ENCODE data around the gene GPC6.

The GPC6 gene

DNA sequence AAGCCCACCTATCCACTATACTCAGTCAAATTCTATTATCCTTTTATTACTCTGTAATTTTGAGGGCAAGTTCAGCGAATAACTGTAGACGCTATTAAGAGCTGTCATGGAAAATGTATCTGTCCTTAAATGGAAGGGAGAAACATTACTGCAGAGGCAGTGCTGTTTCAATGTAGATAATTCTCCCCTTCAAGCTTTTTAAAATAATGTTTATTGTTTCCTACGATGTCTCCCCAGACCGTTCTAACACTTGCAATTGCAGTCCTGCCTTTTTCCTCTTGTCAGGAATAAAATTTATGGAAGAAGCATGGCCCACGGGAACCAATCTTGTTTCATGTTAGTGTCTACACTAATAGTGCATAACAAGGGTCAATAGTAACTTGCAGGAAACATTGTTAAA, 159.5 kb downstream of the GPC6 start:
- DNase-seq = no peak

DNA sequence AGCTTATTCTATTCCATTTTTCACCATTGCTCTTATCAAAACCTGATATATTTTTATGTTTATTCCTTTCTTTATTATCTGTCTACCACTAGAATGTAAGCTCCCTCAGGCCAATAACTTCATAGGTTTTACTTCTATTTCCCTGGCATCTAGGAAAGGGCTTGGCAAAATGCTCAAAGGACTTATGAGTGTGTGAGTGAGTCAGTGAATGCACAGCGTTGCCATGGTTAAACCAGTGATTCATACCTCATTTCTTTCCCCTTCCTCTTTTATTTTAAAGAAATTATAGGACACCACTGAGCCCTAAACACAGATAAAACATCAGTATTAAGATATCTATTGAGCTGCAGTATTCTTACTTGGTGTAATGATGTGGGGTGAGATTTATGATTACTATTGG, 162.1 kb downstream of the GPC6 start:
- peak; percentile 16 for DNase-seq

DNA sequence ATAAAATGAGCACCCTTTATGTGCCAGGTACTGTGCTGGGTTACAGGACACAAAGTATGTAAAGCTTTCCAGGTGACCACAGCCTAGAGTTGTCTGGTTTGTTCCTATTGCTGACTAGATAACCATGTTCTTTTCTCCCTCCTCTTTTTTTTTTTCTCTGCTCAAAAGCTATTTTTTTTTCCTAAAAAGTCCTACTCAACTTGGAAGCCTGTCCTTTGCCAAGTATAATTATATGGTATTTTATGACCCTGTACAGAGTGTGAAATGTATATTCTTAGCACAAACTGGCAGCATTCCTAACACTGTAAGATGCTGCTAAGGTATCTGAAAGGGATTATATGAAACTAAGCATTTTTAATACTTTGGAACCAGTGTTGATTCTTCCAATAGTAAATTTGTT, 171.0 kb downstream of the GPC6 start:
- DNase-seq = no peak

DNA sequence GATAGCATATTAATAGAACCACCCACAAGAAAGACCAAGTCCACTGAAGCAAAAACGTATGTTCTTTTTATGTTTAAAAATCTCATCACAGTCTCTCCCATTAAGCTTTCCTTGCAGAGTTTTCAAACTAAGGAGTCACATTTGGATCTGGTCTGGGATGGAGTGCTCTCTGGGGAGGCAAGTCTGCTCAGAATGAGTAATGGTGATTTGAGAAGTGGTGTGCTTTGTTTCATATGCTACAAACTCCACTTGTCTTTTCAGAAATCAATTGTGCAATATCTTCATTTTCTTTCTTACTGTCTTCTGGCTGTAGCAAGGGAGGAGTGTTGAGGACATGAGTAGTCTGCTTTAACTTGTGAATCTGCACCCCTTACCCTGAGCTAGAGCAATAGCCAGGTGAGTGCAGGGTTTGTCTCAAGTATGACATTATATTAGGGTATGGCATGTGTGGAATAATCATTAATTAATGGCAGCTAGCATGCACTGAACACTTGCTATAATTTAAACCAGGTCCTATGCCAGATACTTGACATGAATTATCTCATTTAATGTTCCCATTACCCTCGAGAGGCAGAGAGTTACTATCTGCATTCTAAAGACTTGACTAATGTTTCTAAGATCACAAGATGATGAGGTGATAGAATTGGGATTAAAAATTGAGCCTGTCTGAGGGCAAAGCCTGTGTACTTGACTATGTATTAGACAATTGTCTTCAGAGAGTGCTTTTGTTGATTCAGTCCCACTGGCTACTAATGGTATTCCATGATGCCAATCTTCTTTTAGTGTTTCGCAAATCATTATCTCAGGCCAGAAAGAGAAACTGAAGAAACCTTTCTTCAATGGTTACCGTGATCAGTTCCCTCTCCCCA, 171.8 kb downstream of the GPC6 start:
- DNase-seq = no peak

DNA sequence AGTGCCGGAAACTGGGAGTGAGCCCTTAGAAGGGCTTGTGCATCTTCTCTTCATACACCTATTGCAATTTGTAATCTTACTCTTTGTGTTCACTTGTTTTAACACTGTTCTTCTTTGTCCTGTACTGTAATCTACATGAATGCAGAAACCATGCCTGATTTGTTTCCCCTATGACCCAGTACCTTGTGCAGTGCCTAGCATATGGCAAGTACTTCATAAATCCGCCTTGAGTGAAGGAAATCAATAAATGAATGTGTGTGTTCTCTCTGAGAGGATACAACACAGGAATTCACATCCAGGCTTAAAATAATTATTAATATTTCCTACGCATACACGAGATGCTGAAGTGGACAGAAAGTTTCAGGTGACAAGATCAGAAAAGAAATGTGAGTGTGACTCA, 172.6 kb downstream of the GPC6 start:
- DNase-seq = no peak

DNA sequence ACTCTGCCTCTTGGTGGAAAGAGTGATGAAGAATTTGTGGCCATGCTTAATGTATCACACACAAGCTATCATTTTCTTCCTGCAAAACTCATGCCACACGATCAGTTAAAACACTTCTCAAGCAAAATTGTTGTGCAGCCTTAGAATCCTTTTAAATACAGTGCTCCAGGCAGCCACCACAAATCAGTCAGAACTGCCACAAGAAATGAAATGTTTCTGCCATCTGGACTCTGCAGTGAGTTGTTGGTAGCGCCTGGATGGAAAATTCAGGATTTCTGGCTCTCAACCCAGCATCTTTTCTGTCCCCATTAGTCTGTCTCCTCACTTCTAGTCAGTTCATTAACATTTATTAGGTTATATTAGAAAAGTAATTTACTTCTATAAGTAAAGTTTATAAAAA, 179.5 kb downstream of the GPC6 start:
- no peak for DNase-seq

DNA sequence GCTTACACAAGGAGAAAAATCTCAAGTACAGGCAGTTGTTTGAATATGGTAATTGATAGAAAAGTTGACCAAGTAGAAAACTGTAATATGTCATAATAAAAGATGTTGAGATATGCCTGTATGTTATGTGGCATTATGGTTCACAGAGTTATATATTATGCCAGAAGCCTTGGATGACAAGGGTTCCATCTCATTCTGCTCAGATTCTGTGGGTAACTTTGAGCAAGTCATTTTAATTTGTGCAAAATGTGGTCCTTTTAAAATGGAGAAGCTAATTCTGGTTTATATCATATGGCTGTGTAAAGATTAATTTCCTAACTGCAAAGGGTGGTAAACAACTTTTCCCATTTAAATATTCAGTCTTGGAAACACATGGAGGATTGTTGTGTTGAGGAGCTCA, 180.9 kb downstream of the GPC6 start:
- DNase-seq = no peak

DNA sequence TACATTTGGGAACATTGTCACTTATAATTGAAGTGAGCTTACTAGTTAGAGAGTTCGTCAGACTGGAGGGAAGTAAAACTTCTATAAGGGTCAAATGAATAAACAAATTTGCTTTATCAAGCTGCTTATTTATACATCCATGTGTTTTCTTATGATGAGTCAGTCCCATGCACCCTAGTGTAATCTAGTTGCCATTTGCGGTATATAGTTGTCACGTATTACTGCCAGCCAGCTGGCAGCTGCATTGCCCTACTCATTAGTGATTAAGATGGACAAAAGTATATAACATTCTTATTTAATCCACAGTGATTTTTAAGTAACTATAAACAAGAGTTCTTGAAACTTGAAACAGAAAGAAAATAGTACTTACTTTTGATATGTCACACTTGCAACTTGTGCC, 182.4 kb downstream of the GPC6 start:
- DNase-seq = no peak

DNA sequence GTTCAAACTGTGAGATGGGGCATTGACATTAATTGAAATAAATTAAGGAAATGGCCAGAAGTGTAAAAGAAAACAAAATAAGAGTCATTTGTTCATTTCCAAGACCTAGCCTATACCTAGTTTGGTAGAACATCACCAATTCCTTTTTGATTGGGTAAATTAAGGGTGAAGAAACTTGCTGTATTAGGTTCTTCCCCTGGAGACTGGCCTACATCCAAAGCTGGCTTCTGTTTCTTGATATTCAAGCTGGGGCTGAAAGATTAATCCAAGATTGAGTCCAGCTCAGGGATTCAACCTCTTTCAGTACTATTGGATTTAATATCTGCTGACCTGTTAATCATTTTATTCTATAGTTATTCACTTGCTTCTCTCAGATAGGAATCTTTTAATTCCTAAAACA, 183.2 kb downstream of the GPC6 start:
- DNase-seq = no peak

DNA sequence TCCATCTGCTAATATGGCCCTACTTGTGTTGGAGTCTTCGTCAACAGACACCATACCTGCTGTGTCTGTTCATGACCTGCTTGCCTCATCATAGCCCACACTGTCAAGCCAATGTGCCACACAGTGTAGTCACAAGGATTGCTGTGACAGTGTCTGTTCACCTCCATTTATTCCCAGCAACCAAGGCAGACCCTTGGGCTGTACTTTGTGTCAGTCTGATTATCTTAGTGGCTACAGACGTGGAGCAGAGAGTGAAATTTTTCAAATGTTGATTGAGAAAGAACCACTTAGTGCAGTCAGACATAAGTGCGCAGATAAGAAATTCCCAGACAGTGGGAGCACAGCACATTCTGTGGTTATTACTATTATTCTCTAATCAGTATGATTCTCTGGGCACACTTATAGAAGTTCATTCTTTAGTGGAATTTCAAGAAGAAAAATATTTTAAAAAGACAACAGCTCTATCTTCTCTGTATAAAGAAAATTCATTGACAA, 184.6 kb downstream of the GPC6 start:
- no peak for DNase-seq

DNA sequence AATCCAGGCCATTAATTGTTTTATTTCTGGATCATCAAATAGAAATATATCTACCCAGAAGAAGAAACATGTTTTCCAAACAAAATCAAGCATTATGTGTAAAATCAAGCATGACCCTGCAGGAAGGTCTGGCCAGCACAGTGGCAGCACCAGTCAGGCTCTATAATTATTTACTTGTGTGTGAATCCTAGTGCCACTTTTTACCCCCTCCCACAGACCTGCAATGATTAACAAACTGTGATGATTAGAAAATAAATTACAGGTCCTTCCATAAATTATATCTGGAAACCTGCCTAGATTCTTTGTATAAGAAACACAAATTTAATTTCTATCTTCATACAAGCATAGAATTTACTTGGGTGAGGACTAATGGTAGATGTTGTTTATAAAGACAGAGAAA, 186.1 kb downstream of the GPC6 start:
- DNase-seq = no peak

DNA sequence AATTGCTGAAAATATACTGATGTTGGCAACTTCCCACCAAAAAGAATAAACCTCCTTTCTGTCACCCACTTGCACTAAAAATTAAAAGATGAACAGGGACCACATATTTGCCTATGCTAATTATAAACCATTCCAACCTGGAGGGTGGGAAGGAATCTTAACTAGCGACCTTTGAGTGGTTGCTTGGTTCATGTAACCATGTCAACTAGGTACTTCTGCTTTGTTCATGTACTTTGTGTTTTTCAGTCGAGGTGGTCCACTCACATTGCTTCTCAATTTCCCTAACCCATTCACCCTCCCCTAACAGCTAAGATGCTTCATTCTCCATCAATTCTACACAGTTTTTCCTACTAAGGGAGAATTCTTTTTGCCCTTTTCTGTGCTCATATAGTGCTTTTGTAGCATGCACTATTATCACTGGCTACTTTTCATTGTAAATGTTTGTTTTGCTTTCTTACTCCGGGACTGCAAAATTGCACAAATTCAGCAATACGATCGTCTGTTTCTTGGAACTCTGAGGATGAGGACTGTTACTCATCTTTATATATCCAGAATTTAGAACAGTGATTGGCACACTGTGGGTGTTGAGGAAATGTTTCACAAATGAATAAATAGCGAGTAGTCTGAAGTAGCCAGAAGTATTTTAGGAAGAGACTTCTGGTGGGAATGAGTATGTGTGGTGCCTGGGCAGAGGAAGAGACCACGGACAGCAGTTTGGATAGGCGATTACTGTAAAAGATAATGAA, 187.5 kb downstream of the GPC6 start:
- no peak for DNase-seq

DNA sequence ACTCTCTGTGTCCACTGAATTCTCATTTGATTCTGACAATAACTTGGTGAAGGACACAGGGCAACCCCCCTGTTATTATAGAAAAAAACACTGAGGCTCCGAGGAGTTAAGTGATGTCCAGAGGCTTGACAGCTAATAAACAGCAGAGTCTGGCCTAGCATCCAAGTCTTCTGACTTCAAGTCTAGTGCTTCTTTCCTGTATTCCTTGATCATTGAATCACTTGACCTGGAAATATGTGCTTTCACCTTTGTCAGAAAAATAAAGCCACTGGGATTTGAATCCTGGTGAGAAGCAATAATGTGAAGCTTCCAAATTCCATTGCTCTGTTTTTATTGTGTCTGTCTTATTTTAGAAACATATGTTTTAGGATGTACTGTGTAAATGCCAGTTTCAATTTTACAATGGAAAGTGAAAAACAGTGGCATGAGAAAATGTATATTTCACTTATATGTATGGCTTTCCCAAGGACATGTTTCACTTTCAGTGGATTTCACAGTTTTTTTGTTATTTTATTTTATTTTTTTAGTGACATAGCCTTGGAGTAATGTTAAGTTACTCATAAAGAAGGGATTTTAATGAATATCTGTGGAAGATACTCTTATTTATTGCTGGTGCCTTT, 190.2 kb downstream of the GPC6 start:
- DNase-seq = peak; percentile 1

DNA sequence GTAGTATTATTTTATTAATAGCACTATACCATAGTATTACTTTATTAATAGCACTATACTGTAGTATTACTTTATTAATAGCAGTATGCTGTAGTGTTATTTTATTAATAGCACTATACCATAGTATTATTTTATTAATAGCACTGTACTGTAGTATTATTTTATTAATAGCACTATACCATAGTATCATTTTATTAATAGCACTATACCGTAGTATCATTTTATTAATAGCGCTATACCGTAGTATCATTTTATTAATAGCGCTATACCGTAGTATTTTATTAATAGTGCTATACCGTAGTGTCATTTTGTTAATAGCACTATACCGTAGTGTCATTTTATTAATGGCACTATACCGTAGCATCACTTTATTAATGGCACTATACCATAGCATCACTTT, 191.8 kb downstream of the GPC6 start:
- DNase-seq = no peak

DNA sequence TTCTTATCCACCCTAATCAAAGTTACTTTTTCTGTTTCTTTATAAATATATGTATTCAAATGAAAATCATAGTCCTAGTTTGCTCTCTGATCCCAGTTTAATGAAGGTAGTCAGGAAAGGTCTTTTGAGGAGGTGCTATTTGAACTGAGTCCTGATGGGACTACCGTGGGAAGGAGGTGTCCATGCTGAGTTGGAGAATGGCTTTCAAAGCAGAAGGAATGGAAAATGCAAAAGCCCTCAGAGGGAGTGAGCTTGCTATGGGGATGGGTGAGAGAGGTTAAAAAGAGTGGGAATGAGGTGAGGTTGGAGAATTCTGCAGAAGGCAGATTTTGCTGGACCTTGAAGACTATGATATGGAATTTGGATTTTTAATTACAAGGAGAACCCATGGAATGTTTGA, 193.6 kb downstream of the GPC6 start:
- DNase-seq = no peak

DNA sequence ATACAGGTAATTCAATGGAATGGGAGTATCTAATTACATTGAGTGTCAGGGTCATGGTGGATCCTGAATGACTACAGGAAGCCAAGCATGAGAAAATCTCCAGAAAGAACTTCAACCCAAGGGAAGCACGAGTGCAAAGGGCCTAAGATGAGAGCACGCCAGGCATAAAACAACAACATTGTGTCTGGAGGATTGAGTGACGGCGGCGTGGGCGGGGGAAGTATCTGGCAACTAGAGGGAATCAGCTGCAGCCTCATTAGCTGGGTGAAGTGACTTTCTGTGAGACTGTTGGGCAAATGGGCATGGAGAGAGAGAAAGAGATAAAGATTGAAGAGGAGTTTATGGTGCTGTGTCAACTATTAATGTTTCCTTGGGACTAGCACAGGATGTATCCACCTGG, 194.3 kb downstream of the GPC6 start:
- DNase-seq = no peak

DNA sequence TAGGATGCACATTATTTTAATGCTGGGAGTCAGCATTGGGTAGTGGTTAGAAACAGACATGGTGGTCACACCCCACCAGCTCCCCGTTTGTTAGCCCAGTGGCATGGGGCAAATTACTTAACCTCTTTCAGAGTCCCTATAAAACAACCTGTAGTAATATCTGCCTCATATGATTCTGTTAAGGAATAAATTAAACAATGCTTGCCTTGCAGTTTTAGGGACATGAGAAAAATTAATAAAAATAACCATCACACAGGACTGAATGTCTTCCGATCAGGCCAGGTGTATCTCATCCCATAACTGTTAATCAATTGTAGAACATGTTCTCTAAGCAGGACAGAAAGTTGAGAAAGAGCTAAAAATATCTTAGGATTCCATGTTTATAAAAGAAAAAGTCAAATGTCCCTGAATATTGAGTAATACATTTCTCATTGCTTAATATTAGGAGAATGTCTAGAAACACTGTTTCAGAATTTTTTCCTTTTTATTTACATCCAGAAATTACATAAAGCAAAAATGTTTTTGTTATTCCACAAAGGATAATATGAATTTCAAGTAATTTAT, 196.5 kb downstream of the GPC6 start:
- DNase-seq = no peak

DNA sequence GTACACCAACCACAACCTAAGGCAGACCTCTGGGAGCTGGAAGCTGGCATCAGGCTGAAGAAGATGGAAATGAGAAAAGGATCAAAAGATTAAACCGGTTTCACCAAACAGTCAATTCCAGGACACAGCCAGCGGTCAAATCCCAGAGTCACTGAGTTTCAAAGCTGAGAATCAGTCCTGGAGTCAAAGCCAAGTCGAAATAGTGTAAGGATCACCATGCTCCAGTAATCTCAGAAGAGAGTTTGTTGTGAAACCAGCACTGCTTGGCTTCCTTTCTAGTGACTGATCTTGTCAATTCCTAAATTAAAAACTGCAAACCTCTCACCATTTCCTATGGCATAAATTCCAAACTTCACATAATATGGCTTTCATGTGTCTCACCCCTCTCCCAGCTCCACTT, 198.8 kb downstream of the GPC6 start:
- DNase-seq = no peak

DNA sequence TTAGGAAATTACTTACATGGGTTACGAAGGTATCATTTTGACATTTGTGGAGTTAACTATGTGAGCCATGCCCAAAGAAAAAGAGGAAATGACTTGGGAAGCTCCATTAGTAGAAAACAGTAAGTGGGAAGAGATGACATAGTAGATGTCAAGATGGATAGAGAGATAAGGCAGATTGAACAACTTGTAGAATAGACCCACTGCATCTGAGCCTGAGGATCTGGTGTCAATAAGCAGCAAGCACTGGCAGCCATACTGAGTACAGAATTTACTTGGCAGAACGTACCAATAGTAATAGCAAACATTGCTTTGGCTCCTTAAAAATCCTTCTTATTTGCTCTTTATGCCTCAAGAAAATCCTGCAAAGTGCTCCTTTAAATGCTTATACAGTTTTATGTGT, 203.8 kb downstream of the GPC6 start:
- DNase-seq = no peak

DNA sequence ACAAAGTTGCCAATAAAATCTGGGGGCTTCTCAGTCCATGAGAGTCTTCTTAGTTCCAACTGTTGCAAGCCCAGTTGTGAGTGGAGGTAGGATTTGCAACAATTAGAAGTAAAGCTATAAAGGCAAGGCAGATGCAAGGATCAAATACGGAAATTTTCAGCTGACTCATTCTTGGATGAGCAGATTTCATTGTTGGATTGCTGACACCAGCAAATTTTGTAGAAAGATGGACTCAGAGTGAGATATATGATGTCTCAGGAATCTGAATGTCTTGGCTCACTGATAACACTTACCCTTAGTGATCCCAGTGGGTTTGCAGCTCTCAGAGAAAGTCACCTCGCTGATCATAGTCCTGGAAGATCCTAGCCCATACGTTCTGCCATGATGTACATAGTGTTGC, 209.0 kb downstream of the GPC6 start:
- DNase-seq = no peak

DNA sequence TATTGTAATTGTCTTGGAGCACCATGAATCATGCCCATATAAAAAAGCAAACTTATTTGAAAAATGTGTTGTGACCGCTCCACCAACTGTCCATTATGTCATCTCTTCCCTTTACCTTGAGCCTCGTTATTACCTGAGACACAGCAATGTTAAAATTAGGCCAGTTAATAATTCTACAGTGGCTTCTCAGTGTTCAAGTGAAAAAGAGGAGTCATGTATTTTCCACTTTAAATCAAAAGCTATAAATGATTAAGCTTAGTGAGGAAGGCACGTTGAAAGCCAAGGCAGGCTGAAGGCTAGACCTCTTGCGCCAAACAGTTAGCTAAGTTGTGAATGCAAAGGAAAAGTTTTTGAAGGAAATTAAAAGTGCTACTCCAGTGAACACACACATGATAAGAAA, 210.5 kb downstream of the GPC6 start:
- DNase-seq = no peak

DNA sequence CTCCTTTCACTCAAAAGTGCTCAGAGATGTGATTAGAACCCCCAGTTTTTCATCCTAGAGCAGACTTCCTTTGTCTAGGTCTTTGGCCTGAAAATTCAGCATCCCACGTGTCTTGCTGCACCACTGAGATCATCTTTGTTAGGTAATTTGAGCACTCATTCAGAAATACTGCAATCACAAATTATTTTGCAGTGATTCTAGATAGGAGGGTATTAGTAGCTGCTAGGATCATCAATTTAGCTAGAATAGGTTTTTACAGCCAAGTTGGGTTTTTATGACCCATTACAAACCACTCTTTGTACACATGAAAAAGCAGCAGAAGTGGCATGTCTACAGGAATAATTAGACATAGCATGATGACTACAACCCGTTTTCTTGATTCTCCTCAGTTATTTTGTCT, 219.6 kb downstream of the GPC6 start:
- DNase-seq = no peak

DNA sequence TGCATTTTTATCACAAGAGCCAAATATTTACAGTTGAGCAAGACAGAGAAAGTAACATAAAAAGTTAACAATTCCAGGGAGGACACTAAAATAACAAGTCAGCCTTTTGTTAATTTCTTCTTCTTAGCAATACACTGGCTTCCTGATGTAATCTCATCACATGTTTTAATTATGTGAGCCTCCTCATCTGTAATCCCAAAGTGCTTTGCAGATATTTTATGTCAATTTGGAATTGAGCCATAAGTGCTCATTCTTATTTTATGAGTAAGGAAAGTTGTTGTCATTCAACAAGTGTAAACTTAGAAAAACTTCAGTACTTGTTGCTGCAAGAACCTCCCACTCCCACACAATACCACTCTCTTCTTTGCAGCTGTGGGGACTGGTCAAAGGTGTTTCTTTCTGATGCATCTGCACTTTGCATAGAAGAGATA, 223.6 kb downstream of the GPC6 start:
- peak; percentile 13 for DNase-seq

DNA sequence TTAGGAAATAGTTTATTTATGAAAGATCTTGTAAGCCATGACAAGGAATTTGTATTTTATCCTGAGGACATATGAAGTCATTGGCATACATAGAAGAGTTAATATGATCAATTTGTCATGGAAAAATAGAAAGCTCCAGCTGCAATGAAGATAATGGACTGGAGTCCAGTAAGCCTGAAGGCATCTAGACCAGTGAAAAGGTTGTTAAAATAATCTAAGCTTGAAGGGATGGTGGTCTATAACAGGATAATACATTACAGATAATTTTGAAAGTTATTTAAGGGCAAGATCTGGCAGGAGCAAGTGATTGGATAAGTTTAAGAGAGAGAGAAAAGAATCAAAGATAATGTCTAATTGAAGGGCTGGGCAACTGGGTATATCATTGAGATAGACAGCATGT, 224.2 kb downstream of the GPC6 start:
- DNase-seq = no peak
